ENCODE measurements around the gene TMEM14B.

DNA sequence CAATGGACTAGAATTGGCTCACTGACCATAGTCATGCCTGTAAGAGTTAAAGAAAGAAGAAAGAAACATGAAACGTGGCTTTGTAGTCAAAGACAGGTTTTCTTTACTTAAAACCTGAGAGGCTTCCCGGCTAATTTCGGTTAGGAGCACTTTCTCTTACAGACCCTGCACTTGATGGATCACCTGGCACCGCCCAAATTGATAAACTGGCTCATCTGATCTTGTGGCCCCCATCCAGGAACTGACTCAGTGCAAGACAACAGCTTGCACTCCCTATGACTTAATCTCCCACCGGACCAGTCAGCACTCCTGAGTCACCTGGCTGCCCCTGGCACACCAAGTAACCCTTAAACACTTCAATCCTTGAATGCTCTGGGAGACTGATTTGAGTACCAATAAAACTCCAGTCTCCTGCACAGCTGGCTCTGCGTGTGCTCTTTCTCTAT is 12.3 kb downstream of the TMEM14B start:
- TF ChIP-seq POLR2AphosphoS5 (IDR thresholded peaks at IDR 0.05; ENCODE audit: insufficient read depth, low read depth, low read length) (no peak), EZH2 (IDR thresholded peaks at IDR 0.05; ENCODE audit: borderline replicate concordance, low read depth, low read length, severe bottlenecking) (no peak), POLR2A (IDR thresholded peaks at IDR 0.05; ENCODE audit: low read depth, low read length) (no peak)
- TF ChIP-seq, protein P1, sequence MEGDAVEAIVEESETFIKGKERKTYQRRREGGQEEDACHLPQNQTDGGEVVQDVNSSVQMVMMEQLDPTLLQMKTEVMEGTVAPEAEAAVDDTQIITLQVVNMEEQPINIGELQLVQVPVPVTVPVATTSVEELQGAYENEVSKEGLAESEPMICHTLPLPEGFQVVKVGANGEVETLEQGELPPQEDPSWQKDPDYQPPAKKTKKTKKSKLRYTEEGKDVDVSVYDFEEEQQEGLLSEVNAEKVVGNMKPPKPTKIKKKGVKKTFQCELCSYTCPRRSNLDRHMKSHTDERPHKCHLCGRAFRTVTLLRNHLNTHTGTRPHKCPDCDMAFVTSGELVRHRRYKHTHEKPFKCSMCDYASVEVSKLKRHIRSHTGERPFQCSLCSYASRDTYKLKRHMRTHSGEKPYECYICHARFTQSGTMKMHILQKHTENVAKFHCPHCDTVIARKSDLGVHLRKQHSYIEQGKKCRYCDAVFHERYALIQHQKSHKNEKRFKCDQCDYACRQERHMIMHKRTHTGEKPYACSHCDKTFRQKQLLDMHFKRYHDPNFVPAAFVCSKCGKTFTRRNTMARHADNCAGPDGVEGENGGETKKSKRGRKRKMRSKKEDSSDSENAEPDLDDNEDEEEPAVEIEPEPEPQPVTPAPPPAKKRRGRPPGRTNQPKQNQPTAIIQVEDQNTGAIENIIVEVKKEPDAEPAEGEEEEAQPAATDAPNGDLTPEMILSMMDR (IDR thresholded peaks at IDR 0.05; ENCODE audit: extremely low read depth in 1 of 2, insufficient read depth in 1 of 2, low read depth in 1 of 2, low read length in 2 of 2), result no peak
- TF ChIP-seq, protein P2, sequence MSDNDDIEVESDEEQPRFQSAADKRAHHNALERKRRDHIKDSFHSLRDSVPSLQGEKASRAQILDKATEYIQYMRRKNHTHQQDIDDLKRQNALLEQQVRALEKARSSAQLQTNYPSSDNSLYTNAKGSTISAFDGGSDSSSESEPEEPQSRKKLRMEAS (IDR thresholded peaks at IDR 0.05; ENCODE audit: insufficient read depth, insufficient read length), result no peak
